ENCODE measurements around the gene MORN1.

Gene MORN1

DNA sequence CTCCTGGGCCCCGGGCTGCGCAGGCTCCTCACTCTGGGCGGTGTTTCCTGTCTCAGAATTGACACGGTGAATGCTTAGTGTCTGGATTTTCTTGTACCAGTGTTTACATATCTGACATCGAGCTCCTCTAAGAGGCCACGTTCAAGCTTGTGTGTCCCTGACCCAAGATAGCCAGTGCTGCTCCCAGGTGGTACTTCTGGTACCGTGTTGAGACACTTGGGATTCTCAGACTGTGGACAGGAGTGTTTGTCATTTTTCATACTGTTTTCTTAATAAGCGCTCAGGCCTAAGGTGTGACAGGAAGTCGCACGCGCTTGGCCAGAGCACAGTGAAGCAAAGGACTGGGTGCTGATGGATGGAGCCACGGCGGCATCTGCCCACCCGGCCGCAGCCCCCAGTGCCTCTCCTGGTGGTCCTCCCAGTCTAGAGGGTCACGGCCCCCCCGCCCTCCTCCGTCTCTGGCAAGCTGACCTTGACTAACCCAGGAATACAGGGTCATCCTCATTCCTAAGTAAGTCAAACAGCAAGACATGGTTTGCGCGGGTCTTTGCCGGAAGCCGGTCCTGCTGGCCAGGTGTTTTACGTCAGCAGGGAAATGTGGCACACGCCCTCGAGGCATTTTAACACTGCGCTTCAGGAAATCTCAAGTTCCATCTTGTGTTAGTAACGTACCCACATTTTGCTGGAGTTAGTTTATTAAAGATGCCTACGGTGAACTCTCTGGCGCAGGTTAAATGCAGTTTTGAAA, 13.0 kb upstream of the MORN1 start:
- no peak for DNase-seq

DNA sequence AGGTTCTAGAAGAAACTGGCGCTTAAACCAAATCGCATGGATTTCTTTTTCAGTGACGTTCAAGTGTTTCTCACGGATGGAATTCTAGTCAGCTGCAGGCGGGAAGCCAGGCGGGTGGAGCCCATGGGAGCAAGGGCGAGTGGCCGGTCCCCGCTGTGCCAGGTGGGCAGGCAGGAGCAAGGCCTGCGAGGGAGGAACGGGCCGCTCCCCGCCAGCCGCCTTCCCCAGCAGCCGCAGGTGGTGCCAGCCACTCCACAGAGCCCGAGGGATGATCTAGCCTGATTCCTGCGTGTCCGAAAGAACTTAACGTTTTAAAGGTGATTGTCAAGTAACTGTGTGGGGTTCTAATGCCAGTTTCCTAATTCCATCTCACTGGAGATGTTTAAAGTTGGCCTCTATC, 11.9 kb upstream of the MORN1 start:
- DNase-seq = no peak

DNA sequence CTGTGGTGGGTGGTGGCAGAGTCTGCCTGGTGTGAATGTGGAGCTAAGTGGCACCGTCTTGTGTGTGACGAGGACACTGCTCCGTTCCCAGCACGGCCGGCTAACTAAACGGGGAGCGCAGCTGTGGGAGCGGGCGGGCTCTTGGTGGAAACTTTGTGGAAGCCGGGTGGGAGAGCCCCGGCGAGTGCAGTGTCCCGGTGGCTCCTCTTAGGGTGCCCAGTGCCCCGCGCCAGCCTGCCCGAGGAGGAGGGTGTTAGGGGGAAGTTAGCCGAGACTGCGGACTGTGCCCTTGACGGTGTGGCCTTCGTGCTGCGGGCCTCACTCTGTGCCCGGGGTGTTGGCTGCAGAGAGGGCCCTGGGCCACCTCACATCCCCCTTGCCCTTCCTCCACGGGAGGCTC, 11.1 kb upstream of the MORN1 start:
- DNase-seq = no peak

DNA sequence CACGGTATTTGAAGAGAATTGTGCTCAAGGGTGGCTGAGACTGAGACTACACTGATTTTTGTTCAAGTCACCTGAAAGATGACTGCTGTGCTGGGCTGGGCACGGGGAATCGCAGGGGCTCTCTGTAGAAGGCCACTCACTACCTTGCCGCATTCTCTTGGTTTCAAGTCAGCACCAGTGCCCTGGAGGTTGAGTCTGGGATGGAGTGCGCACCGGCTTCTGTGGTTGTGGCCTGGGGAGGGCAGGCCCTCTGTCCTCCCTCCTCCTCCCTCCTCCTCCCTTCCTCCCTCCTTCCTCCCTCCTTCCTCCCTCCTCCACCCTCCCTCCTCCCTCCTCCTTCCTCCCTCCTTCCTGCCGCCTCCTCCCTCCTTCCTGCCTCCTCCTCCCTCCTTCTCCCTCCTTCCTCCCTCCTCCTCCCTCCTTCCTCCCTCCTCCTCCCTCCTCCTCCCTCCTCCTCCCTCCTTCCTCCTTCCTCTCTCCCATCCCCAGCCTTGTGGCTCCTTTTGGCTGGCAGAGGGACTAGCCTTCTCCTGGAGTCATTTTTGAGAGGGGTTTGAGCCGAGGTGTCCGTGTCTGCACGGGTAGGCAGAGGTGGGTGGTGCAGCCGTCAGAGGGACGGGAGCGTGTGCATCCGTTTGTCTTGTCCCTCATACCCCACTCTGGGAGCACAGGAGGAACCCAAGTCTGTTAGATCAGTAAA, 9.7 kb upstream of the MORN1 start:
- DNase-seq = no peak

DNA sequence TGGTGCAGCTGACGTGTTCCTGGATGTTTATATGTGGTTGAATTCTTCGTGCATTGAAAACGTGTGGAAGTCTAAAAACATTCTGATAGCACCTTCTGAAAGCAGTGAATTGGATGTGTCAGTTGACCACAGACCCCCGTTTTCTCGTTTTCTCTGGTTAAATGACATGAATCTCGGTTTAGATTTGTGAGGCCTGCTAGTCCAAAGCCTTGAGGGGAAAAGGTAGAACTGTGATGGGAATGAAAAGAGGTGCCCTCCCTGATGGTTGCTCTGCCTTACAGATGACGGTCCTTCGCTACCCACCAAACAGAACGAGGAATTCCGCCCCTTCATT, 9.2 kb upstream of the MORN1 start:
- DNase-seq = no peak

DNA sequence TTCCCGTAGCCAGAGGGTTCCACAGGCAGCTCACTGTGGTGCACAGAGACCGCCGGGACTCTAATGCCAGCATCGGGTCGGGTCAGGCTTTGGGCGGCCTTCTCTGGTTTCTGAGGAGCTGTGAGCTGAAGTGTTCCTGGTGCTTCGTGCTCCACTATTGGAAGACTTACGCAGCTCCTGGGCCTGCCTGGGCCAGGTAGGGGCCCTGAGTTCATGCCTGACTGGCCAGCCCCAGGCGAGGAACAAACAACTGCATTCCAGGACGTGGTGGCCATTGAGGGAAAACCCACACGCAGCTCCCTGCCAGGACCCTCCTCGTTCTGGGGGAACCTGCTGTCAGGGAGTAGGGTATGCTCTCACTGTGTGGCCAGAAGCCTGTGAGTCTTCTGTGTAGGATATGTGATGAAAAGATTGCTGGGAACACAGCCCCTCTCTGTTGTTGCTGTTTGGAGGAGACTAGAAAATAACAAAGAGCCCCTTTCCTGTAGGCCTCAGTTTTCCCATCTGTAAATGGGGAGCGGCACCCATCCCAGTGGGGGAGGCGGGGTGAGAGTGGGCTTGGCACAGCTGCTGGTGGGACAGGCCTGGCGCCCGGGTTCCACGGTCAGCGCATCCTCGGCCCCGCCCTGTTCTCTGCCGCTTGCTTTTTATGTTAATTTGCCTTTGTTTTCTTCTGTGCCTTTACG, 8.7 kb upstream of the MORN1 start:
- no peak for DNase-seq

DNA sequence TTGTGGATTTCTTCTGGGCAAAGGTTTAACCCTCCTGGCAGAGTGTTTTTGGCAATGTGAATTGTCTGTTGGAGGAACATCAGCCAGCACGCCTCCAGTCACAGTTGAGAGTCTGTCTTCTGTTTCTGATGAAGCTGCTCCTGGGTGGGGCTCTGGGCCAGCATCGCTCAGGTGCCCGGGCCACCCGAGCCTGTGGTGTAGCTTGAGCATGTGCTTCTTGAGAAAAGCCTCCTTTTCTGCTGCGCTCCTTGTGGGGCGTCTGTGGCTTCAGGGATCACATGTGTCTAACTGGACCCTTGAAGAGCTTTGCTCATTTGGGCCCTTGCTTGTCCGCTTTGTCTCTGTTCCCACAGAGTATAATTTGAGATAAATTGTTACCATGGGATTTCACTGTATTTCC, 7.5 kb upstream of the MORN1 start:
- DNase-seq = no peak

DNA sequence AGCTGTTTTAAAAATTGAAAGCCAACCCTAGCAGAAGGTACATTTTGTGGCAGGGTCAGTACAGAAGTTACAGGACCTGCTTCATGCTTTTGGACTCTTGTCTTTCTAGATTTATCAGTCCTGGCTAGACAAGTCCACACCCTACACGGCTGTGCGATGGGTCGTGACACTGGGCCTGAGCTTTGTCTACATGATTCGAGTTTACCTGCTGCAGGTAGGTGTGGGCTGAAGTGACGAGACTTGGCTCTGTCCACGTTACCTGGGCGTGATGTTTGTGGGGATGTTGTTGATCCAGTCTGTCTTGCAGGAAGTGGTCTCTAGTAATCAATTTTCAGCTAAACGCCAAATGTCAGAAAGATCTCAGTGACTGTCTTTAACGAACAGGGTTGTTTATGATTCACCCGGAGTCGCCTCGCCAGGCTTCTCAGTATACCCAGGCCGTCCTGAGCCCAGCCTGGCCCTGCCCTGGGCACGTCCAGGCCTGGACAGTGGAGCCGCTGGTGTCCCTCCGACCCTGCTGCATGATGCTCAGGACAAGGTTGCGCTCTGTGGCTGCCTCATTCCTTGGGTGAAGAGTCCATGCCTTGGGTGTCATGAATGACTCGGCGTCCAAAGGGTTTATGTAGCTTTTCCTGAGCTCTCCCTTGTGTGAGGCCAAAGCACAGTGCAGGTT, 5.8 kb upstream of the MORN1 start:
- no peak for DNase-seq

DNA sequence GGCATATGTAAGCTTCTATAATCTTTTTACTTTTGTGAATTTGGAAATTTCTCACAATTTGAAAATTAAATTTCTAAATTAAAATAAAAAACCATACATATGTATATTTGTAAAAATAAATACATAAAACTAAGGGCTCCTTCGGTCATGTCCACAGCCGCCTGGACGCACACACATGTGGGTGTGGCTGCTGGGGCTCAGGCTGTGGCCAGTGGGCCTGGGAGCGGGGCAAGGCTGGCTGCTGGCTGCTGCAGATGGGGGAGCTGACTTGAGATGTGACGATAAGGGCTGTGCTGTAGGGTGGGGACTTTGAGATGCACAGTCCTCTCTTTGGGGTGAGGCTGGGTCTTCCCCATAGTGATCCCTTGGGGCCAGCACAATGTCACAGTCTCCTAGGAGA, 5.1 kb upstream of the MORN1 start:
- no peak for DNase-seq

DNA sequence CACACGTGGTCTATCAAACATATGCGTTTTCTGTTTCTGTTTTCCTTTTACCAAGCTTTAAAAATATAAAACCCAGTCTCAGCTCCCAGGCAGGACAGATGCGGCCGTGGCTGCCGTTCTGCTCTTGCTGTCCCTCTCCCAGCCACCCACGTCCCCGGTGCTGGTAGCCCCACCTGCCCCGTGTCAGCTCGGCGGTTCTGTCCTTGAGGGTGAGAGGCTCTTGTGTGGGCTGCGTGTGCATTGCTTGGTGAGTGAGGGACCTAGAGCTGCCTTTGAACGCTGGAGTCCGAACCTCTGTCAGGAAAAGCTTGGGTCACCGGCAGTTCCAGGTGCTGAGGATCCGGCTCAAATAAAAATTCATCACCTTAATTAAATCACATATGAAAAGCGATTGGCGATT, 4.7 kb upstream of the MORN1 start:
- DNase-seq = no peak

DNA sequence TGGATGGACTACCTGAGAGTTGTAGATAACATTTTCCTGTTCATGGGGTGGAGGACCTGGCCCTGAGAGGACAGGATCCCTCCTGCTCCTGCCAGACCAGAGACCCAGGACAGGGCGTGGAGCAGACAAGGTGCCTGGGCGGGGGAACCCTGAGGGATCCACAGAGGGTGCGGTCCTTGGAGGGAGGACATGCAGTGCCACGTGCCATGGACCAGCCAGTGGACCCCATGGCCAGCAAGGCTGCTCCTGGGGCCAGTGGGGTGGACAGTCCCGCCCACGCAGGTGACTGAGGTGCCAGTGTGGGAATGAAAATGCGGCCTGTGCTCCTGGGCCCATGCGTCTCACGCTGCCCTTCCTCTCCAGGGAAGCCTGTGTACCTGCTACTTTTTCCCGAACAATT, 3.9 kb upstream of the MORN1 start:
- DNase-seq = no peak

DNA sequence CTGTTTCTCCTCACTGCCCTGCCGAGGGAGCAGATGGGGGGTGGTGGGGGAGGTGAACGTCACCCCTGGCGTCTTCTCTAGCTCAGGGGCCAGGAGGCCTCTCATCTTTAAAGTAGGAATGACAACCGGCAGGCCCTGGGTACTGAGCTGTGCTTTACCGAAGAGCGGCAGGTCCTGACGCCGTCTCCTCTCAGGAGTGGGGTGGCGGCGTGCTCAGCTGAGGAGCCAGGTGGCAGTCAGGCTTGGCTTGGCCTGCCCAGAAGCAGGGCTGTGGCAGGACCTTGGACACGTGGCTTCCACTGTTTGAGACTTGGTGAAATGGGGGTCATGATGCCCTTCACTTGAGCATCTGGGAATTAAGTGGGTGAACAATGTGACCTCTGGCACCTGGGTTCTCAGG, 3.4 kb upstream of the MORN1 start:
- DNase-seq = no peak

DNA sequence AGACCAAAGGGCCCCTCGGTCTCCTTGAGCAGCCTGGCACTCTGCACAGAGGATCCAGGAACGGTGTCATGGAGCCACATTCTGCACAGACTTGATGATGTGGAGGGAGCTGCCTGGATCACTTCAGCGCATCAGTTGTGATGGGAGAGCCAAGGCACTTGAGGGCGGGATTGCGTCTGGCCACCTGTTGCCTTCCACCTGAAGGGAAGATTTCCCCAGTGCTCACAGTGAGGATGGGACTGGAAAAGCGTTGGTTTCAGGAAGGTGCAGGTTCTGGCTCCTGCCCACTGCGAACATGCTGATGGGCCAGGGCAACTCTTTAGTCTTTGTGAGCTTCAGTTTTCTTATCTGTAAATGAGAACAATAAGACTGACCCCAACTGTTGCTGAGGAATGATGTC, 2.9 kb upstream of the MORN1 start:
- no peak for DNase-seq

DNA sequence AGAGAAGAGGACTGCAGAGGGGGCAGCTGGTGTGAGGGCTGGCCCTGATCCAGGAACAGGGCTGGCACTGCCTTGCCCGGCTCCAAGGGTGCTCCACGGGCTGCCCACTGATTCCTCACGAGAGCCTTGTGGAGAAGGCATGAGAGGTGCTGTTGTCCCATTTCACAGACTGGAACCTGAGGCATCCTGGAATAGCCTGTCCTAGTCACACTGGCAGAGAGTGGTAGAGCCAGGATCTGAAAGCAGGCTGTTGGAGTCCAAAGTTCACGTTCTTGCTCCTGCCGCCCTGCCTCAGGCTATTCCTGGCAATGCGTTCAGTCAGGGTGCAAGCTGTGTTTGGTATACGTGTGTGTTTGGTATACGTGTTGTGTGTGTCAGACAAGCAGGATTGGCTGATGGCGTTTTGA, 2.1 kb upstream of the MORN1 start:
- no peak for DNase-seq

DNA sequence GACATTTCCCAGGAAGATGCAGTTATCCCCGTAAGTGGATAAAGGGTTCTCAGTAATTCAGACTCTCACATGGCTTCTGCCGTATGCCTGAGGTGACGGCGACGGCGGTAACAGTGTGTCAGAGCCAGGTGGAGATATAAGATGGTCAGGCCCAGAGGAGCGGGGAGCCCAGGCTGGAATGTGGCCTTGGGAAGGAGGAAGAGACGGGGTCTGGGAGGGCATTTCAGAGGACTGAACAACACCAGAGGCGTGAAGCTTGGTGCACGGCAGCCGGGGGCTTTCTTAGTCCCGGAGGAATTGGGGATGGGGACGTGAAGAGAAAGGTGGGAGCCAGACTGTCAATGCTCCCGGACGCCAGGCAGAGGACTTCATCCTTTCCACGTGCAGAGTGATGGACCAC, 1.3 kb upstream of the MORN1 start:
- DNase-seq = no peak

DNA sequence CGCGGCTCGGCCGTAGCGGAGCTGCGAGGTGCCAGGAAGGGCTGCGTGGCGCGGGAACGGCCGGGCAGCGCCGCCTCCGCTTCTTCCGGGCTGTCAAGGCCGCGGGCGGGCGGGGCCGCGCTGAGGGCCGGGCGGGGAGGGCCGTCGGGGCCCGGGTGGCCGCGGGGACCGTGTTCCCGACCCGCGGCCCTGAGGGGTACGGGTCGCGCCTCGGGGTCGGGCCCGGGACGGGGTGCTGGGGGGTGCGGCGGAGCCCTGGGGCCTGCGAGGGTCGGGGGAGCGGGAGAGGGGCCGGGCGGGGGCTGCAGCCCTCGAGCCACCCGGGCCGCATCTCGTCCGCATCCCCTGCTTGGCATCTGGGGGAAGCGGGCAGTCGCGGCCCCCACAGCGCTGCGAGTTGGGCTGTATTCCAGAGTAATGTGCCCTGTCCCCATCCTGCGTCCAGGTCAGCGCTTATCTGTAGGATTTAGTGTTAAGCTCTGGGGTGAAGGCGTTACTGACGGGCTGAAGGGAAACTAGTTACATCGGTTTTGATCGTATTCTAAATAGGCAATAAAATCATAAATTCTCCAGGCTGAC, 666 bp upstream of the MORN1 start:
- no peak for DNase-seq

DNA sequence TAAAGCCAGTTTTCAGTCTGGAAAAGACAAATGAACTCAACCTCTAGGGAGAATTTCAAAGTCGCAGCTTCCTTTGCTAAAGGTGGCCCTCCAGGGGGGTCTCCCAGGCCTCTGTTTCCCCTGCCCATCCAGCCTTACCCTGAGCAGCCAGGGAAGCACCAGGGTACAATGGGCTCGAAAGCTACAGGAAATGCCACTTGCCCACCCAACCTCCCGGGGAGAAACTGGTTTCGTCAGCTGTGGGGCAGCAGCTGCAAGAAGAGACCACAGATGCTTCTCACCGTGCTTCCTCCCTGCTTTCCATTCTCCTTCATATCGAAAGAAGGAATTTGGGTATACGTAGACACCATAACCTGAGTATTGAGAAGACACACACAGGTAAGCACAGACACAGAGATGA, 1.7 kb downstream of the MORN1 start:
- DNase-seq = no peak

DNA sequence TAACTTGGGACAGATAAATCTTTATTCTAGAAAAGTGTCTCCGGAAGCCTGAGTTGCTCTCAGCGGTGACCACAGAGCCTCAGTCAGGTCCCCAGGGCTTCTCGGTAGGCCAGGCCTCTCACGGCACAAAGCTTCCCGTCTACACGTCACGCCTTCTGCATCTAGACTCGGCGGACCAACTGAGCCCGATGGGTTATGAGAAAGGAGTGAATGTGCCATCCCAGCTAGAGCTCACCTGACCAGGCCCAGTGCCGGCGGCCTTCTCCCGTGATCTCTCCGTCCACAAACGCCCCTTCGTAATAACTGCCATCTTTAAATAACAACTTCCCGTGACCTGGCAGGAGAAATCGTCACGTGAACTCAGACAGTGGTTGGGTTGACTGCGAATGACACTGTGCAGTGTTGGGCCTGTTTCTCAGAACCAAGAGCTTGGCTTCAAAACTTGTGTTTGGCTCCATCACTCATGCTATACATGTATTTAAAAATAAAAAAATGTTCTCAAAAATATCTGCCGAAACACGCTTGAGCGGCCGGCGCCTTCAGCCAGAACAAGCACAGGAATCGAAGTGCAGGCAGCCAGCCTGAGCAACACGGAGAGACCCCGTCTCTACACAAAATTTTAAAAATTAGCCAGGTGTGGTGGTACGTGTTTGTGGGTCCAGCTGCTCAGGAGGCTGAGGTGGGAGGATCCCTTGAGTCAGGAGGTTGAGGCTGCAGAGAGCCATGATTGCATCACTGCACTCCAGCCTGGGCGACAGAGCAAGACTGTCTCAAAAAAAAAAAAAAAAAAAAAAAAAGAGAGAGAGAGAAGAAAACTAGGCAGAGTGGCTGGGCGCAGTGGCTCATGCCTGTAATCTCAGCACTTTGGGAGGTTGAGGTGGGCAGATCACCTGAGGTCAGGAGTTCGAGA, 3.1 kb downstream of the MORN1 start:
- no peak for DNase-seq

DNA sequence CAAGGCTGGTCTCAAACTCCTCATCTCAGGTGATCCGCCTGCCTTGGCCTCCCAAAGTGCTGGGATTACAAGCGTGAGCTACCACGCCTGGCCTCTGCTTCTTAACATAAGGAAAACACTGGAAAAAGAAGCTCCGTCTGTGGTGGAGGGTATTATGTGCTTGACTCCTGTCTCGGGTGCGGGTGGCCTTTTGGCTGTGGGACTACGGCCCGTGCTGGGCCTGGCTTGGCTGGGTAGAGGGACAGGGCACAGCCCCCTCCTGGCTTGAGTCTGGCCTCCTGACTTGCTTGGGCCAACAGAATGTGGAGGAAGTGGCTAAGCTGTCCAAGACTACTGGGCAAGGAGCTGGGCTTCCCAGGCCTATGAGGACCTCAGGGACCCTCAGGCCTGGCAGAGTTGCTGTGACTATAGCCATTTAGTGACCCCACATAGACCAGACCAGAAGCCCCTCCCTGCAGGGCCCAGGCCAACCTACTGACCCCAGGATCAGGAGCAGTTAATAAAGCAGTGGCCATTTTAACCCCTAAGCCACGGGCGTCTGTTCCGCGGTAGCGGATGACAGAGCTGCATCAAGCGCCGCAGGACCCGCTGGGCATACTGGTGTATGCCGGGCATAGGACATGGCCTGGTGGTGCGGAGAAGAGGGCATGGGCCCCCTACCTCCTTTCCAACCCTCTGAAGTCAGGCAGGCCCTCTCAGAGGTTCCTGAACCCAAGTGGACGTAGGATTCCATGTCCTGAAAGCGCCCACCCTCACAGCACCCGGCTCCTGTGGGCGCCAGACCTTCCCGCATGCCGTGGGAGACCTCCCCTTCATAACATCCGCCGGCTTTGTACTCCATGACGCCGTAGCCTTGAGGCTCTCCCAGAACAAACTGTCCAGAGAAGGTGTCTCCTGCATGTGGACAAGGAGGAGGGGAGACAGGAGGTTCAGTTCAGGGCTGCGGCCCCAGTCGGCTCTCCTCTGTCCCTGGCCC, 4.4 kb downstream of the MORN1 start:
- DNase-seq = no peak

DNA sequence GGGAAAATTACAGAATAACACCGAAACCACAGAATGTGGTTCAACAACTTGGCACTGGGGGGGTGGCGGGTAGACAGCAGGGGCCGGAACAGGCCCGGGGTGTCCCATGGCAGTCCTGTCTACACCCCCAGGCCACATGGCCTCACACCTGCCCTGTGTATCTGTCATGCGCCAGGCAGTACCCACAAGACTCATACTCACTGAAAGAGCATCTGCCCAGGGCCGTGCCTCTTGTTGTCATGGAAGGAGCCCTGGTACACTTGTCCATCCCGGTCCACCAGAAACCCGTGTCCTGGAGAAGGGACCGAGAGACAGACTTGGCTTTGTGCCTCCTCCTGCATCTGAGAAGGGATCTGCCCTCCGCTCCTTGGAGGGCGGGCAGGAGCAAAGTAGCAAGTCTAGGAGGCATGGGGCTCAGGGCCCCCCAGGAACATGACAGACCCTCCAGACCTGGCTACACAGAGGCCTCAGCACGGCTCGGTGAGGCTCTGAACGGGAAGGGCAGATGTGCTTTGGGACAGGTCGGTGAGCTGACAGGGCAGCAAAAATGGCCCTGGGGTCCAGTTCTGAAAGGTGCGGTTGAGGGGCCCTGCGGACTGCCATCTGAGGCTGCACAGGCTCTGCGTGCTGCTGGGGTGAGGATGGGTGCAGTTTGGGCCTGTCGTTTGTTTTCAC, 5.6 kb downstream of the MORN1 start:
- DNase-seq = no peak

All from NCI-H526 treated with DMSO at 0.1 percent for 48 hours (cell line).